Smooth muscle cell (in vitro differentiated cells): ENCODE results near the gene KCNQ5. TPM values are rescaled to one million over a fixed set of nuclear protein-coding genes. Genes with fewer than 3 reads are reported as not detected.

Experiments used
- DNase-seq: peaks from one replicate; lab custom pipeline; 2025; ENCODE audit not compliant: unreplicated experiment; lab: John Stamatoyannopoulos, UW
- H2AFZ ChIP-seq: fragments of 200-600 bp; sonication (generic); 2 replicates; pipeline ENCODE4 v1.6.0; 2016; ENCODE audit warnings: antibody characterized with exemption, low read depth, mild to moderate bottlenecking
- H3F3A ChIP-seq: fragments of 200-600 bp; sonication (generic); 2 replicates; pipeline ENCODE4 v1.6.0; 2017; ENCODE audit warnings: antibody characterized with exemption, low read depth
- H3K27ac ChIP-seq: fragments of 200-600 bp; sonication (generic); 2 replicates; pipeline ENCODE4 v1.5.1; 2016; ENCODE audit warnings: low read depth, mild to moderate bottlenecking
- H3K27me3 ChIP-seq: fragments of 200-600 bp; sonication (generic); 2 replicates; pipeline ENCODE4 v1.6.1; 2016; ENCODE audit warnings: low read depth, mild to moderate bottlenecking
- H3K36me3 ChIP-seq: fragments of 200-600 bp; sonication (generic); 2 replicates; pipeline ENCODE4 v1.5.1; 2016; ENCODE audit warnings: low read depth
- H3K4me1 ChIP-seq: fragments of 200-600 bp; sonication (generic); 2 replicates; pipeline ENCODE4 v1.5.1; 2016; ENCODE audit warnings: low read depth
- H3K4me2 ChIP-seq: fragments of 200-600 bp; sonication (generic); 2 replicates; pipeline ENCODE4 v1.6.0; 2016; ENCODE audit warnings: mild to moderate bottlenecking
- H3K4me3 ChIP-seq: fragments of 200-600 bp; sonication (generic); 2 replicates; pipeline ENCODE4 v1.5.1; 2016; ENCODE audit warnings: mild to moderate bottlenecking
- H3K79me2 ChIP-seq: fragments of 200-600 bp; sonication (generic); 2 replicates; pipeline ENCODE4 v1.6.0; 2016; ENCODE audit warnings: low read depth, mild to moderate bottlenecking
- H3K9ac ChIP-seq: fragments of 200-600 bp; sonication (generic); 2 replicates; pipeline ENCODE4 v1.6.0; 2016; ENCODE audit warnings: low read depth
- H3K9me3 ChIP-seq: fragments of 200-600 bp; sonication (generic); replicated peaks from 2 replicates; pipeline ENCODE4 v1.5.1; 2016; ENCODE audit warnings: low read depth
- H4K20me1 ChIP-seq: fragments of 200-600 bp; sonication (generic); 2 replicates; pipeline ENCODE4 v1.6.0; 2016; ENCODE audit warnings: low read depth
- CTCF ChIP-seq: fragments of 200-600 bp; sonication (generic); IDR thresholded peaks from 2 replicates; pipeline ENCODE4 v1.5.1; 2017; ENCODE audit warnings: borderline replicate concordance, mild to moderate bottlenecking, antibody characterized with exemption; ENCODE audit not compliant: insufficient read depth, poor library complexity, severe bottlenecking
- WGBS: methylation state at CpG from one replicate; pipeline ENCODE4 v1.1.7; 2016; ENCODE audit warnings: low lambda C conversion rate; 5-methylcytosine and 5-hydroxymethylcytosine counted together
- polyA plus RNA-seq: library from polyadenylated mRNA; unstranded; fragments of >200 nt; fragmentation: Nextera tagmentation; extraction: Ambion mirVana; gene quantifications from 2 replicates; pipeline ENCODE4 v1.2.1, GENCODE V29; 2016
- total RNA-seq: library from RNA; depleted of rRNA; stranded (reverse); fragments of >200 nt; gene quantifications from 2 replicates; pipeline ENCODE4 v1.2.3, GENCODE V29; 2014

The KCNQ5 gene
- total and polyA plus RNA-seq, 2 experiments from 2014 or later = 1.2 to 2.0 TPM

GRCh38 chr6:72588155-72588554, 33.7 kb upstream of the KCNQ5 start:
- no peak overlapping the region for H3K9ac ChIP-seq
- TF ChIP-seq CTCF = no peak
- no peak overlapping the region for H3K27ac ChIP-seq
- no peaks in the 10 kb centered on the region for H3K36me3 ChIP-seq
- no peak overlapping the region for H3K4me2 ChIP-seq
- no peaks in the 10 kb centered on the region for H3F3A ChIP-seq
- 96% methylated on average over 7 of the region's 7 CpGs for WGBS
- no peaks in the 10 kb centered on the region for H3K9me3 ChIP-seq
- DNase-seq = no peak
- H4K20me1 ChIP-seq = no peaks in the 10 kb centered on the region
- H3K27me3 ChIP-seq = peaks cover 11% of the 10 kb centered on the region
- no peak overlapping the region for H2AFZ ChIP-seq
- H3K4me1 ChIP-seq = no peaks in the 10 kb centered on the region
- no peak overlapping the region for H3K4me3 ChIP-seq
- H3K79me2 ChIP-seq = no peaks in the 10 kb centered on the region

GRCh38 chr6:72589096-72589495, 32.8 kb upstream of the KCNQ5 start:
- no peak for DNase-seq
- H3K36me3 ChIP-seq = no peaks in the 10 kb centered on the region
- no peaks in the 10 kb centered on the region for H3K4me1 ChIP-seq
- no peaks in the 10 kb centered on the region for H3F3A ChIP-seq
- H2AFZ ChIP-seq = no peak overlapping the region
- no peak overlapping the region for H3K4me3 ChIP-seq
- 100% methylated on average over 1 of the region's 1 CpG for WGBS
- no peaks in the 10 kb centered on the region for H4K20me1 ChIP-seq
- no peak overlapping the region for H3K27ac ChIP-seq
- peaks cover 11% of the 10 kb centered on the region for H3K27me3 ChIP-seq
- H3K79me2 ChIP-seq = no peaks in the 10 kb centered on the region
- H3K4me2 ChIP-seq = no peak overlapping the region
- no peak overlapping the region for H3K9ac ChIP-seq
- TF ChIP-seq CTCF = no peak
- no peaks in the 10 kb centered on the region for H3K9me3 ChIP-seq

GRCh38 chr6:72595812-72596211, 26.1 kb upstream of the KCNQ5 start:
- H3K36me3 ChIP-seq = no peaks in the 10 kb centered on the region
- H3K9me3 ChIP-seq = no peaks in the 10 kb centered on the region
- H3K9ac ChIP-seq = no peak overlapping the region
- H3K4me1 ChIP-seq = no peaks in the 10 kb centered on the region
- no peaks in the 10 kb centered on the region for H4K20me1 ChIP-seq
- no peak for TF ChIP-seq CTCF
- H3K4me3 ChIP-seq = no peak overlapping the region
- H3K4me2 ChIP-seq = no peak overlapping the region
- H3F3A ChIP-seq = no peaks in the 10 kb centered on the region
- H3K79me2 ChIP-seq = no peaks in the 10 kb centered on the region
- no peak overlapping the region for H2AFZ ChIP-seq
- H3K27me3 ChIP-seq = peaks cover 11% of the 10 kb centered on the region
- no peak overlapping the region for H3K27ac ChIP-seq
- no peak for DNase-seq
- 82% methylated on average over 3 of the region's 3 CpGs for whole genome bisulfite sequencing

- no peaks in the 10 kb centered on the region for H3K27me3 ChIP-seq
- H3K27ac ChIP-seq = no peak overlapping the region
- H2AFZ ChIP-seq = no peak overlapping the region
- H3K4me3 ChIP-seq = no peak overlapping the region
- no peak overlapping the region for H3K9ac ChIP-seq
- H3K36me3 ChIP-seq = no peaks in the 10 kb centered on the region
- H3K79me2 ChIP-seq = no peaks in the 10 kb centered on the region
- H3K9me3 ChIP-seq = no peaks in the 10 kb centered on the region
- H4K20me1 ChIP-seq = no peaks in the 10 kb centered on the region
- peak; percentile 64 for TF ChIP-seq CTCF
- WGBS = 58% methylated on average over 3 of the region's 3 CpGs
- H3K4me2 ChIP-seq = no peak overlapping the region
- DNase-seq = no peak
- peaks cover 19% of the 10 kb centered on the region for H3K4me1 ChIP-seq
- H3F3A ChIP-seq = peaks cover 17% of the 10 kb centered on the region
Observed at GRCh38 chr6:72616406-72617015, 5.4 kb upstream of the KCNQ5 start.
